Liver (tissue), 9 donors: Measurements from ENCODE around the gene SUB1. TPM values are rescaled to one million over a fixed set of nuclear protein-coding genes. Genes with fewer than 3 reads are reported as not detected.

Source experiments
- DNase-seq: peaks from one replicate; pipeline ENCODE4 v3.0.0-alpha.2; 2017; ENCODE audit warnings: low spot score
- H3K27ac ChIP-seq, 2 donors: one replicate each; pipeline ENCODE4 v1.7.0; 2013; ENCODE audit warnings: inconsistent platforms in 2 of 2, low read length in 2 of 2, control low read depth in 1 of 2, low read depth in 1 of 2, mild to moderate bottlenecking in 1 of 2
- H3K27me3 ChIP-seq, 4 donors: one replicate each; pipeline versions ENCODE4 v1.6.1 to v1.7.0; 2013; ENCODE audit warnings: low read length in 3 of 4, inconsistent platforms in 1 of 4, mild to moderate bottlenecking in 1 of 4, moderate library complexity in 1 of 4; ENCODE audit not compliant: control insufficient read depth in 4 of 4, insufficient read depth in 4 of 4
- H3K36me3 ChIP-seq, 4 donors: one replicate each; pipeline versions ENCODE4 v1.6.1 to v1.7.0; 2013; ENCODE audit warnings: low read length in 3 of 4, mild to moderate bottlenecking in 3 of 4, low read depth in 1 of 4, moderate library complexity in 1 of 4; ENCODE audit not compliant: control insufficient read depth in 4 of 4, insufficient read depth in 3 of 4
- H3K4me1 ChIP-seq, 4 donors: one replicate each; pipeline versions ENCODE4 v1.6.1 to v1.7.0; 2013; ENCODE audit warnings: low read length in 3 of 4, mild to moderate bottlenecking in 3 of 4, moderate library complexity in 1 of 4; ENCODE audit not compliant: control insufficient read depth in 4 of 4, insufficient read depth in 4 of 4
- H3K4me3 ChIP-seq, 3 donors: one replicate each; pipeline versions ENCODE4 v1.6.1 to v1.7.0; 2013; ENCODE audit warnings: low read length in 3 of 3, control low read depth in 1 of 3, low read depth in 1 of 3, mild to moderate bottlenecking in 1 of 3
- H3K9ac ChIP-seq, 2 donors: one replicate each; pipeline ENCODE4 v1.7.0; 2013; ENCODE audit warnings: low read length in 2 of 2, mild to moderate bottlenecking in 2 of 2, moderate library complexity in 2 of 2, control low read depth in 1 of 2, low read depth in 1 of 2
- H3K9me3 ChIP-seq, 4 donors: one replicate each; pipeline versions ENCODE4 v1.6.1 to v1.7.0; 2013; ENCODE audit warnings: low read length in 3 of 4; ENCODE audit not compliant: control insufficient read depth in 4 of 4
- EGR1 ChIP-seq, 2 donors: IDR thresholded peaks; 2 replicates each; pipeline ENCODE4 v1.6.1; 2016 to 2018; ENCODE audit warnings: antibody characterized with exemption in 2 of 2, low read depth in 2 of 2
- FOXA1 ChIP-seq: IDR thresholded peaks from 2 replicates; pipeline ENCODE4 v1.6.1; 2016; ENCODE audit warnings: antibody characterized with exemption
- FOXA2 ChIP-seq: IDR thresholded peaks from 2 replicates; pipeline ENCODE4 v1.6.1; 2016; ENCODE audit warnings: antibody characterized with exemption
- GABPA ChIP-seq, 2 donors: IDR thresholded peaks in 1 of 2; conservative IDR thresholded peaks in 1 of 2; 2 replicates each; pipeline ENCODE4 v1.6.1; 2016; ENCODE audit warnings: antibody characterized with exemption in 2 of 2, mild to moderate bottlenecking in 1 of 2, moderate library complexity in 1 of 2
- HNF4A ChIP-seq, 2 donors: conservative IDR thresholded peaks; 2 replicates each; pipeline ENCODE4 v1.6.1; 2016; ENCODE audit warnings: antibody characterized with exemption in 2 of 2, mild to moderate bottlenecking in 2 of 2
- HNF4G ChIP-seq: IDR thresholded peaks from 2 replicates; pipeline ENCODE4 v1.6.1; 2016; ENCODE audit warnings: antibody characterized with exemption
- JUND ChIP-seq, 2 donors: IDR thresholded peaks; 2 replicates each; pipeline ENCODE4 v1.6.1; 2016; ENCODE audit warnings: antibody characterized with exemption in 2 of 2
- NR2F2 ChIP-seq: IDR thresholded peaks from 2 replicates; pipeline ENCODE4 v1.6.1; 2016; ENCODE audit warnings: antibody characterized with exemption
- RAD21 ChIP-seq, 2 donors: IDR thresholded peaks; 2 replicates each; pipeline ENCODE4 v1.6.1; 2016; ENCODE audit warnings: antibody characterized with exemption in 2 of 2, mild to moderate bottlenecking in 2 of 2
- REST ChIP-seq: IDR thresholded peaks from 2 replicates; pipeline ENCODE4 v1.6.1; 2016; ENCODE audit warnings: antibody characterized with exemption, mild to moderate bottlenecking
- SP1 ChIP-seq: IDR thresholded peaks from 2 replicates; pipeline ENCODE4 v1.6.1; 2018; ENCODE audit warnings: antibody characterized with exemption, mild to moderate bottlenecking
- TAF1 ChIP-seq: conservative IDR thresholded peaks from 2 replicates; pipeline ENCODE4 v1.6.1; 2016; ENCODE audit warnings: antibody characterized with exemption, mild to moderate bottlenecking
- YY1 ChIP-seq: IDR thresholded peaks from 2 replicates; pipeline ENCODE4 v1.6.1; 2016; ENCODE audit warnings: antibody characterized with exemption, mild to moderate bottlenecking
- ZBTB33 ChIP-seq: IDR thresholded peaks from 2 replicates; pipeline ENCODE4 v1.6.1; 2016; ENCODE audit warnings: antibody characterized with exemption
- WGBS: extraction: QIAGEN DNeasy Blood & Tissue Kit; methylation state at CpG from one replicate; pipeline ENCODE4 v1.1.7; 2013; 5-methylcytosine and 5-hydroxymethylcytosine counted together
- polyA plus RNA-seq, 2 donors: library from polyadenylated mRNA; stranded (reverse) in 1 of 2; unstranded in 1 of 2; fragments of 200-250 nt in 1 of 2; fragments of >200 nt in 1 of 2; fragmentation: Nextera tagmentation in 1 of 2; extraction: Ambion mirVana in 1 of 2; gene quantifications; one replicate each; pipeline versions ENCODE4 v1.2.1 to v1.2.3, GENCODE V29; 2013 to 2015
- total RNA-seq, 2 donors: library from RNA; depleted of rRNA; stranded (reverse); fragments of >200 nt; gene quantifications; one replicate each; pipeline ENCODE4 v1.2.3, GENCODE V29; 2014
- TF ChIP-seq, protein P1 (sequence below): fragments of 150-350 bp; IDR thresholded peaks from 2 replicates; pipeline ENCODE4 v1.5.1; 2017; ENCODE audit warnings: improper control_type of control experiment, low read depth, low read length; ENCODE audit not compliant: missing input control
- TF ChIP-seq, protein P2 (sequence below): IDR thresholded peaks from 2 replicates; pipeline ENCODE4 v1.6.1; 2016; ENCODE audit warnings: antibody characterized with exemption
- TF ChIP-seq, protein P3 (sequence below): IDR thresholded peaks from 2 replicates; pipeline ENCODE4 v1.6.1; 2016; ENCODE audit warnings: antibody characterized with exemption
- donor health status: healthy.
- donor health status: healthy.
- donor health status: healthy.
- donor health status: healthy.
- donor health status: healthy.

Gene SUB1
- total and polyA plus RNA-seq, 4 donors = 51.8 to 238 (median 60.3) TPM

GRCh38 chr5:32598260-32598937 lies 13.0 kb downstream of the SUB1 start:
- Histone ChIP-seq H3K27me3 (no peaks in the 10 kb centered on the region), H3K9ac (no peak overlapping the region), H3K4me3 (no peak overlapping the region), H3K4me1 (no peaks in the 10 kb centered on the region), H3K9me3 (no peaks in the 10 kb centered on the region), H3K36me3 (peaks cover 6 to 56% (median 32%) of the 10 kb centered on the region in 4 donors), H3K27ac (peak overlapping the region in 1 of 2 donors; percentile 28)
- no peak for DNase-seq
- no peak for TF ChIP-seq HNF4A (conservative IDR thresholded peaks at IDR 0.05)
- no peak for TF ChIP-seq YY1
- TF ChIP-seq SP1 = no peak
- TF ChIP-seq ZBTB33 = no peak
- TF ChIP-seq, protein P1, sequence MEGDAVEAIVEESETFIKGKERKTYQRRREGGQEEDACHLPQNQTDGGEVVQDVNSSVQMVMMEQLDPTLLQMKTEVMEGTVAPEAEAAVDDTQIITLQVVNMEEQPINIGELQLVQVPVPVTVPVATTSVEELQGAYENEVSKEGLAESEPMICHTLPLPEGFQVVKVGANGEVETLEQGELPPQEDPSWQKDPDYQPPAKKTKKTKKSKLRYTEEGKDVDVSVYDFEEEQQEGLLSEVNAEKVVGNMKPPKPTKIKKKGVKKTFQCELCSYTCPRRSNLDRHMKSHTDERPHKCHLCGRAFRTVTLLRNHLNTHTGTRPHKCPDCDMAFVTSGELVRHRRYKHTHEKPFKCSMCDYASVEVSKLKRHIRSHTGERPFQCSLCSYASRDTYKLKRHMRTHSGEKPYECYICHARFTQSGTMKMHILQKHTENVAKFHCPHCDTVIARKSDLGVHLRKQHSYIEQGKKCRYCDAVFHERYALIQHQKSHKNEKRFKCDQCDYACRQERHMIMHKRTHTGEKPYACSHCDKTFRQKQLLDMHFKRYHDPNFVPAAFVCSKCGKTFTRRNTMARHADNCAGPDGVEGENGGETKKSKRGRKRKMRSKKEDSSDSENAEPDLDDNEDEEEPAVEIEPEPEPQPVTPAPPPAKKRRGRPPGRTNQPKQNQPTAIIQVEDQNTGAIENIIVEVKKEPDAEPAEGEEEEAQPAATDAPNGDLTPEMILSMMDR = no peak
- no peak for TF ChIP-seq FOXA1
- TF ChIP-seq JUND (IDR thresholded peaks at IDR 0.05) = no peak
- TF ChIP-seq EGR1 (IDR thresholded peaks at IDR 0.05; ENCODE audit: low read depth in 2 of 2) = no peak
- TF ChIP-seq TAF1 = no peak
- TF ChIP-seq, protein P2, sequence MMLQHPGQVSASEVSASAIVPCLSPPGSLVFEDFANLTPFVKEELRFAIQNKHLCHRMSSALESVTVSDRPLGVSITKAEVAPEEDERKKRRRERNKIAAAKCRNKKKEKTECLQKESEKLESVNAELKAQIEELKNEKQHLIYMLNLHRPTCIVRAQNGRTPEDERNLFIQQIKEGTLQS = no peak
- no peak for TF ChIP-seq NR2F2
- TF ChIP-seq HNF4G = no peak
- TF ChIP-seq, protein P3, sequence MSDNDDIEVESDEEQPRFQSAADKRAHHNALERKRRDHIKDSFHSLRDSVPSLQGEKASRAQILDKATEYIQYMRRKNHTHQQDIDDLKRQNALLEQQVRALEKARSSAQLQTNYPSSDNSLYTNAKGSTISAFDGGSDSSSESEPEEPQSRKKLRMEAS = no peak
- WGBS = 86% methylated on average over 3 of the region's 3 CpGs

GRCh38 chr5:32598997-32599549 lies 13.7 kb downstream of the SUB1 start:
- Histone ChIP-seq H3K9ac (no peak overlapping the region), H3K36me3 (peaks cover 6 to 54% (median 31%) of the 10 kb centered on the region in 4 donors), H3K27ac (no peak overlapping the region), H3K4me3 (no peak overlapping the region), H3K4me1 (no peaks in the 10 kb centered on the region), H3K9me3 (no peaks in the 10 kb centered on the region), H3K27me3 (no peaks in the 10 kb centered on the region)
- no peak for DNase-seq
- TF ChIP-seq HNF4A (conservative IDR thresholded peaks at IDR 0.05) = no peak
- no peak for TF ChIP-seq NR2F2
- no peak for TF ChIP-seq HNF4G
- no peak for TF ChIP-seq EGR1 (IDR thresholded peaks at IDR 0.05; ENCODE audit: low read depth in 2 of 2)
- TF ChIP-seq, protein P2 = no peak
- TF ChIP-seq REST = no peak
- no peak for TF ChIP-seq FOXA2
- TF ChIP-seq JUND (IDR thresholded peaks at IDR 0.05) = no peak
- TF ChIP-seq TAF1 = no peak
- TF ChIP-seq SP1 = no peak
- TF ChIP-seq GABPA (IDR thresholded peaks at IDR 0.05 in 1 of 2, conservative IDR thresholded peaks at IDR 0.05 in 1 of 2) = no peak
- no peak for TF ChIP-seq ZBTB33
- no peak for TF ChIP-seq RAD21 (IDR thresholded peaks at IDR 0.05)
- WGBS = 81% methylated on average over 3 of the region's 3 CpGs
